Limb (tissue), 2 donors: ENCODE measurements around the gene DZANK1.
"Not testable (repeated sequence)": the region's sequence is repeated elsewhere in the genome, so short reads cannot be mapped to it uniquely, and the experiment has no call there.

Experiments
- DNase-seq, 2 donors: peaks; one replicate each; pipeline ENCODE4 v3.0.0-alpha.2; 2016; ENCODE audit errors: extremely low spot score in 2 of 2

Gene DZANK1

DNA sequence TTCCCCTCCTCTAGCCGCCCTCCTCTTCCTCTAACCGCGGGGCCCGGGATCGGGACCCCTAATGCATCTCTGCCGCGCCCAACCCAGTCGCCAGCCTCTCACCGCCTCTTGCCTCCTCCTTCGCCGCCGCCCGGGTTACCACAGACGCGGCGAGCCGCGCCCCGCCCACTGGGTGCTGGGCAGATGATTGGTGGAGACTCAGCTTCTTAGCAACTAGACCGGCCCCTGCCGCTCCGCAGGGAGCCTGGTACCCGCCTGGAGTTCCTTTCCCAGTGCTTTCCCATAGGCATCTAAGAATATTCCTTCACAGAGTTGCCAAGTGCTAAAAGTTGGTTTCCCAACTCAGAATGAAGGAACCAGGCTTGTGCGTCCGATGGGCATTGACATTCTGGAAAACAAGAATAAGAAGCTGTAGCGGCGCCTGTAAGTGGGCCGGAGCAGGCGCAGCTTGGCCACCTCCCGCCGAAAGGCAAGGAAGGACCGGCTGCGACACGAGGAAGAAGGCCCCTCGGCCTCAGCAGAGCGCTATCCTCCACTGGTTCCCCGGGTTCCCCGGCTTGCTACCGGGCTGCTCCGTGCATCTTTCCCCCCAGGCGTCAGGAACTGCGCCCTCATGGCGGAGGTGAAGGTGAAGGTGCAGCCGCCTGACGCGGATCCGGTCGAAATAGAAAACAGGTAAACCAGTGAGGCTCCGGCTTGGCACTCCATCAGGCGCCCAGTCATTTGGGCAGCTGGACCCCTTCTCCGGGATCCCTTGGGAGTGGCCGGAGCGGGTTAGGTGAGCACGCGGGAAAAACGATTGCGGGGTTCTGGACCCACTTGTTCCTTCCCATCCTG, at the start of gene DZANK1, which contains the start of gene POLR3F:
Gene DZANK1 (minus strand): TSS at position 137 of the 837 bp plus-strand sequence. CDS start 1,672 bp downstream, outside the sequence.
Gene POLR3F (plus strand): TSS at position 497 of the 837 bp plus-strand sequence. CDS start 117 bp downstream, at position 614.
- peak; percentile 97 to 98 for DNase-seq

DNA sequence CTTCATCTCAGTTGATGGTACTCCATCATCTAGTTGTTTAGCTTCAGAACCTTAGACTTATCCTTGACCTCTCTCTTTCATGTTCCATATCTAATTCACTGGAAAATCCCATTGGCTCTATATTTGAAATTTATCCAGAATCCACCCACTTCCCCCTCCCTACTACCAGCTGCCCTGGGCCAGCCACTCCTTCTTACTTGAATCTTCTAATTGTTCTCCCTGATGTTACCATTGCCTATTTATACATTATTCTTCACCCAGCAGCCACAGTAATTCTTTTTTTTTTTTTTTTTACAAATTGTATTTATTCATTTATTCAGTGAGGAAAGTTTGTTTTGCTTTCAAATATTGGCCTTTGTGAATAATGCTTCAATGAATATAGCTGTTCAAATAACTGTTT, 49.1 kb upstream of the DZANK1 start:
- DNase-seq: no peak

DNA sequence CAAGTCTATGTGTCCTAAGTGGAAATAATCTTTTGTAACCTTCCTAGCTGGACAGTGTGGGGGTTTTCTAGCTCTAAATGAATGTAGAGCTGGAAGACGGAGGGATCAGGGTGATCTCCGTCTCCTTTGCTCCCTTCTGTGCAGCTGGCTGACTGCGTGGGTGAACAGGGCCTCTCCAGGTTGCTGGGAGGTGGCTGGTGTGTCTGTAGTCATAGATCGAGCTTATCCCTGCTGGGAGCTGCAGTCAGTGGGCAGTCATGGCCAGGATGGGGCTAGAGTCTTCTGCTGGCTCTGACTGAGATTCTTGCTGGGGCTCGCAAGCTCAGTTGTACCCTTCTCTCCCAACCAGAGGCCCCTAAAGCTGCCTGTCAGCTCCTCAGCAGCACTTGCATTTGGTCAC, 47.3 kb upstream of the DZANK1 start:
- no peak for DNase-seq

DNA sequence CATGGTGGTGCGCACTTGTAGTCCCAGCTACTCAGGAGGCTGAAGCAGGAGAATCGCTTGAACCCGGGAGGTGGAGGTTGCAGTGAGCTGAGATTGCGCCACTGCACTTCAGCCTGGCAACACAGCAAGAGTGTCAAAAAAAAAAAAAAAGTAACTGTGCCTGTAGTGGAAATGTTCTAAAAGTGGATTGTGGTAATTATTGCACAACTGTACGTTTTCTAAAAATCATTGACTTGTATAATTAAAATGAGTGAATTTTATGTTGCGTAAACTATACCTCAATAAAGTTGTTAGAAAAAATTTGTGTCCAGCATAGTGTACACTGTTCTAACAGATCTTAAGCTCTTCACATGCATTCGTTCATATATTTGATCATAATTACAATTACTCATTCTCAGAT, 46.4 kb upstream of the DZANK1 start:
- no peak for DNase-seq

DNA sequence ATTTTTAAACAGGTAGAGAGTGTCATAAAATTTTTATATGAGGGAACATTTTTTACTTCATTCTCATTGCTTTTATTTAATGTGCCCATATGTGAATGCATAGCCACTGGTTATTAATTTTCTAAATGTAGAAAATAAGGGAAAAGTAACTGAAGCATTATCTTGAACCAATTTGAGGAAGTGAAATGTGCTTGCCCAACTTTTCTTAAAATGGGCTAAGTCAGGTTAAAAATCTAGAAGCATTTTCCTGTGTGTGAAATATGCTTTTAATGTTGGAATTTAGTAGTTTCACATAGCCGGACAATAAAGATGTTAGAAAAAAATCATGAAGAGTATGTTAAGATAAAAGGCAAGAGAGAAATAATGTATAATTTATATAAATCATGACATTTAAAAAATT, 44.7 kb upstream of the DZANK1 start:
- DNase-seq: no peak

DNA sequence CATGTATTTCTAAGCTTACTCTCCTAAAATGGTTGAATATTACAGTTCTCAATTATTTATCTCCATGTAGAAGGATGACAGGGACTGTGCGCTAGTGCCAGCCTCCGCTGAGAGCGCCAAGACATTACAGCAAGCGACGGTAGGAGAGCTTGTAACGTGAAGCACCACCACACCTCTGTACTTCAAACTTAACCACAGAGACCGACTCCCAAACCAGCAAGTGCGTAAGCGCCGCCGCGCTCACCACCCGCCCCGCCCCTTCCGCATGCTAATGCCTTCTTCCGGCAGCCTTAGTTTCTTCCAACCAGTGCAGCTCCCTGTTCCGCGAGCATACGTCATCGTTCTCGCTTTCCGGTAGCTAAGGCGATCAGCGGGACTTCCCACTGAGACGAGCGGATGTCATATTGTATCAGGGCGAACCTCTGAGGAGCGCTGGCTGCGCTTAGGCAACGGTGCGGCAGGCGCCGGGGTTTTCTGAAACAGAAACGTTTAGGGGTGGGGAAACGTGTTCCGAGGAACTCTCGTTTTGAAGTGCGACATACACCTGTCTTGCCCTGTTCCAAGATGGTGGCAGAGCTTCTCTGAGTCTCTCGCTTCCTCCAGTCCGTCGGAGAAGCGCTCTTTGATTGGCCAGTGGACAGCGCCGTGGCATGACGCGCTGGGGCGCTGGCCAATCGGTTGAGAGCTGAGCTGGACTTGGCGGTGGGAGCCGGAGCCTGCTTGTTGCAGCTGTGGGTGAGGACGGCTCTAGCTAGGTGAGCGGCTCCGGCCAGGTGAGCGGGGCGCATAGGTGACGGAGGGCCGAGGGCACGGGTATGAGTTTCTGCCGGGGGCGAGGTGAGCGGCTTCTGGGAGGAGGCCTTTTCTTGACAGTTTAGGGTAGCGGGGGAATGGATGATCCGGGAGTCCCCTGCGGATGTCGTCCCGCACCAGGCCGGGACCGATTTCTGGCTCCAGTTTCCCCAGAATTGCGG, 40.7 kb upstream of the DZANK1 start, which contains the start of gene SEC23B:
Gene SEC23B (plus strand): TSS at position 723 of the 974 bp plus-strand sequence. CDS start 2,896 bp downstream, outside the sequence.
- DNase-seq: peak; percentile 96 to 97

DNA sequence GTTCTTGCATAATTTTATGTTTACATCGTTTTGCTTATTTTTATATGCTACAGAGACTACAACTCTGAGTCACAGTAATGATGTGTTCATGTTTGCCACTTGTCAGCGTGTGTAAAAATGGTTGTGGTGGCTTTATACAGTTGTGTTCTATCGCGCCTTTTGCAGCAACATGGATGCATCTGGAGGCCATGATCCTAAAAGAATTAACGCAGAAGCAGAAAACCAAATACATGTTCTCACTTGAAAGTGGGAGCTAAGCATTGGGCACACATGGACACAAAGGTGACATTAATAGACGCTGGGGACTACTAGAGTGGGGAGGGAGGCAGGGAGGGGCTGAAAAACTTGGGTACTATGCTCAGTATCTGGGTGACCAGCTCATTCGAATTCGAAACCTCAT, 39.9 kb upstream of the DZANK1 start:
- DNase-seq: no peak

DNA sequence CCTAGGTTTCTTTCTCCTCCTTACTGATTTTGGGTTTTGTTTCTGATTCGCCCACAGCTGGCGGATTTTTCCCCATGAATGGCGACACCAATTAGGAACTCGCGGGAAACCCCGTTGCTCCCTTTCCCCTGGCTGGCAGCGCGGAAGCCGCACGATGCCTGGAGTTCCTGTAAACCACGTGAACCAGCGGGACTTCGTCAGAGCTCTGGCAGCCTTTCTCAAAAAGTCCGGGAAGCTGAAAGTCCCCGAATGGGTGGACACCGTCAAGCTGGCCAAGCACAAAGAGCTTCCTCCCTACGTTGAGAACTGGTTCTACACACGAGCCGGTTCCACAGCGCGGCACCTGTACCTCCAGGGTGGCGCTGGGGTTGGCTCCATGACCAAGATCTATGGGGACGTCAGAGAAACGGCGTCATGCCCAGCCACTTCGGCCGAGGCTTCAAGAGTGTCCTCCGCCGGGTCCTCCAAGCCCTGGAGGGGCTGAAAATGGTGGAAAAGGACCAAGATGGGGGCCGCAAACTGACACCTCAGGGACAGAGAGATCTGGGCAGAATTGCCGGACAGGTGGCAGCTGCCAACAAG, 37.7 kb upstream of the DZANK1 start:
- peak in 1 of 2 donors; percentile 30 for DNase-seq

DNA sequence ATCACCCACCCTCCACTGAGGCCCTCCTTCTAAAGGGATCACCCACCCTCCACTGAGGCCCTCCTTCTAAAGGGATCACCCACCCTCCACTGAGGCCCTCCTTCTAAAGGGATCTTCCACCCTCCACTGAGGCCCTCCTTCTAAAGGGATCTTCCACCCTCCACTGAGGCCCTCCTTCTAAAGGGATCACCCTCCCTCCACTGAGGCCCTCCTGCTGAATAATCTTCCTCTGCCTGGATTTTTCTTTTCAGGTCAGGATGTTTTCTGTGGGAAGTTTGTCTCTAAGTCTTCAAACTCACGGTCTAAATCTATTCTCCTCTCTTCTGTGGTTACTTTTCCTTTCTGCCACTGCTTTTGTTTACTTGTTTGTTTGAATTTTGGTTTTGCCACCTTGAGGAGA, 34.8 kb upstream of the DZANK1 start:
- DNase-seq: not testable (repeated sequence)

DNA sequence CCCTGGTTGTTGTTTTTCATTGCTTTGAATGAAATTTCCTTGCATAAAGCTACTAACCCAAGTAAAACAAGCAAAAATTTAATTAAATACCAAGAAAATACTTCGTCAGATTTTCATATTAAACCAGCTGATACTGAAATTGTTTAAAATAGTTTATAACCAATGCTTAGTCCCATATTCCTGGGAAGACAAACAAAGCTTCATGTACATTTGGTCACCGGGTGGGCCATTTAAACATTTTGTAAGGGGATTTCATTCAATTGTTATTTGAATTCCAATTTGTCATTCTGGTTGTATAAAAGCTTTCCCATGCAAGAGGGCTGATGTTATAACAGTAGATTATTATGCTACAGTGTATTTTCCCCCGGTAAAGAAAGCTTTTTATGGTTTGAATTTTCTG, 30.8 kb upstream of the DZANK1 start:
- no peak for DNase-seq

DNA sequence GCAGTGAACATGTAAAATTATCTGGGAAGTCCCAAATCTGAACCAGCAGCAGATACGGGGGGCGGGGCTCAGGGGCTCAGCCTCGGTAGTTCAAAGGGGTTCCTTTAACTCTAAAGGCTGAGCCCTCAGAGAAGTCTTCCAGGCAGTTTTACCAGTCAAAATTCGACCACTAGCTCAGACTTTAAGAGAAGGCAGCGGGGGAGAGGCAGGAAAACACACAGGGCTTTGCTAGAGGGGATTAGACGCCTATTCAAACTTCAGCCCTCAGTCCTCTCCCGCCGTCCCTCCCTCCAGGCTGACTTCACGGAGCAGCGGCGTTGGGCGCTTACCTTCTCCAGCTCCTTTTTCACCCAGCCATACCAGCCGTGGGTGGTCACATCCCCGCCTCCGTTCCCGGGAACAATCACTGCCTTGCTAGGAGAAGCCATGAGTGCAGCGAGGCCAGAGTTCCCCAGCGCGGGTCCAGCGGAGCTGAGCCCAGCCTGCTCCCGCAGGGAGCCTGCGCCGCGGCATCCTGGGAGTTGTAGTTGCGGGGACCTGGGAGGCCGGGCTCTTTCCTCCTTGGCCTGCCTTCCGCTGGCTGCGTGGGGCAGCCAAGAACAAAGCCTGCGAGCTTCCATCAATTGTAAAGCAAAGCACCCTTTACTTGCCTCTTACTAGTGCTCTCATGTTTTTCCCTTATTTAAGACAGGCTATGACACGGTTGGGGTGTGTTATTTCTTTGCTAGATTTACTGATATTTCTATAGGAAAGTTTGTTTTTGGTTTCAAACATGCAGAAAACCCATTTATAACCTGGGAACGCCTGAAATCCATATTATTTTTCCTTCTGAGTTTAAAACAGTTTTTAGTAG, 30.1 kb upstream of the DZANK1 start, which contains the start of gene RBBP9:
Gene RBBP9 (minus strand): TSS at position 486 of the 853 bp plus-strand sequence. CDS start 58 bp downstream, at position 428.
- peak; percentile 87 to 90 for DNase-seq

DNA sequence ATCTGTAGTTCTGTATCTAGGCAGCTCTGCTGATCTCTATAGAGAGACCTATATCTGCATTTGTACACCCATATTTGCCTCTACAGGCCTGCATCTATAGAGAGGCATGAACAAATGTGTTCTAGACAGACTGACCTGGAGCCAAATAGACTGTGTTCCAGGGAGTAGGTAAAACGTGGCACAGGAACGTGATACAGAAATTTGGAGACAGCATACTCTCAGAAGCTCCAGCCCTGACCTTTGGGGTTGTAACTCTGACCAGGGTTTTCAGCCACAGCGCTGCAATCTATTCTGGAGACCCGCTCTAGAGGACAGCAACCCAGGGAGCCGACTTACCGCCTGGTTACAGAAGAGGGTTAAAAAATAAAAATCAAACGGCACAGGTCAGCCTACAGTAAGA, 29.2 kb upstream of the DZANK1 start:
- no peak for DNase-seq

DNA sequence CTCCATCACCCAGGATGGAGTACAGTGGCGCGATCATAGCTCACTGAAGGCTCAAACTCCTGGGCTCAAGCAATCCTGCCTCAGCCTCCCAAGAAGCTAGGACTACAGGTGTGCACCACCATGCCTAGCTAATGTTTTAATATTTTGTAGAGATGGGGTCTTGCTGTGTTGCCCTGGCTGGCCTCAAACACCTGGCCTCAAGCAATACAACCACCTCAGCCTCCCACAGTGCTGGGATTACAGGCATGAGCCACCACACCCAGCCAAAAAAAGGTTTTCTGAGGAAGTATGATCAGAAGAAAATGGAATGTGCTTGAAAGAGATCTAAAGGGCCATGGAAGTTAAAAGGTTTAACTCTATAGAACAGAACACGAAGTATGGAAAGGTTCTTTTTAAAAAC, 21.5 kb upstream of the DZANK1 start:
- DNase-seq: no peak

DNA sequence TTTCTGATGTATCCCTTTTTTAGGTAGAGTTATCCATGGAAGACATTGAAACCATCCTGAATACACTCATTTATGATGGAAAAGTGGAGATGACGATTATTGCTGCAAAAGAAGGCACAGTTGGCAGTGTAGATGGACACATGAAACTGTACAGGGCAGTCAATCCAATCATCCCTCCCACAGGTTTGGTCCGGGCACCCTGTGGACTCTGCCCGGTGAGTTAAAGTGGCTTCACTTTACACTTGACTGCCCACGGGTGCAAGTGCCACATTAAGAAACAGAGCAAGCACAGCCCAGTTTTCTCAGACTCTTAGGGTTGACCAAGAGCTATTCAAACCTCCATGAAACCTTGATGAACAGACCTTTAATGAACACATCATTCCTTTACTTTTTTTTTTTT, 14.8 kb upstream of the DZANK1 start:
- no peak for DNase-seq

DNA sequence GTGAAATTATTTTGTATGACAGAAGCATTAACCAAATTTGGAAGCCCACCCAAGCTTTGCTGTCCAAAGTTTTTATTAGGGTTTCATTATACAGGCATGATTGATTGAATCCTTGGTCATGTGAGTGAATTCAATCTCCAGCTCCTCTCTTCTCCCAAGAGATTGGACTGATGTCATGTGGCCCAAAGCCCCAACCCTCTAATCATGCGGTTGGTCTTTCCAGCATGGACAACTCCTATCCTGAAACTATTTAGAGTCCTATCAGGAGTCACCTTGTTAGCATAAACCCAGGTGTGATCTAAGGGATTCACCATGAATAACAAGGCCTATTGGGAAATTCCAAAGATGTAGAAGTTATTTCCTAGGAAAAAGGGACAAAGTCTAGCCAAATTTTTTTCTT, 11.0 kb upstream of the DZANK1 start:
- no peak for DNase-seq

DNA sequence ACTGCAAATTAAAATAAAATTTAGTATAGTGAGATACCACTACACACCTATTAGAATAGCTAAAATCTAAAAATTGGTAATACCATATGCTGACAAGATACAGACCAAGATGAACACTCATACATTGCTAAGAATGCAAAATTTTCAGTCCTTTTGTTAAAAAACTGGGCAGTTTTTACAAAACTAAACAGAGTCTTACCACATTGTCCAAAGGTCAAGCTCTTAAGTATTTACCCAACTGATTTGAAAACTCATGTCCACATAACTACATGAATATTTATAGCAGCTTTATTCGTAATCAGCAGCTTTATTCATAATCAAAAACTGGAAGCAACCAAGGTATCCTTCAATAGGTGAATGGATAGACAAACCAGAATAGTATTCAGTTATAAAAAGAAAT, 10.4 kb upstream of the DZANK1 start:
- DNase-seq: no peak

DNA sequence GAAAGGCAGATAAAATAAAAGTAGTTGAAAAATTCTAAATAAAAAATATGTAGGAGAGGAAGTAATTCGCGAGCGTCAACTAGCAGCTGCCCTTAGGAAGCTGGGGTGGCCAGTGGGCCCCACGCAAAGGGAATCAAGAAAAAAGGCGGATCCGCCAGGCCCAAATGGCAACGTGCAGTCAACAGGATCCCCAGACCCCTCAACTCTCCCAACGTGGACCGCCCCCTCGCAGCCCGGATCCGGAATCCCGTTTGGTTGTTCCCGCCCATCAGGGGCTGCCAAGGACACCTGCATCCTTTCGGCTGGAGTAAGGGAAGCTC, 296 bp downstream of the DZANK1 start:
- no peak for DNase-seq

DNA sequence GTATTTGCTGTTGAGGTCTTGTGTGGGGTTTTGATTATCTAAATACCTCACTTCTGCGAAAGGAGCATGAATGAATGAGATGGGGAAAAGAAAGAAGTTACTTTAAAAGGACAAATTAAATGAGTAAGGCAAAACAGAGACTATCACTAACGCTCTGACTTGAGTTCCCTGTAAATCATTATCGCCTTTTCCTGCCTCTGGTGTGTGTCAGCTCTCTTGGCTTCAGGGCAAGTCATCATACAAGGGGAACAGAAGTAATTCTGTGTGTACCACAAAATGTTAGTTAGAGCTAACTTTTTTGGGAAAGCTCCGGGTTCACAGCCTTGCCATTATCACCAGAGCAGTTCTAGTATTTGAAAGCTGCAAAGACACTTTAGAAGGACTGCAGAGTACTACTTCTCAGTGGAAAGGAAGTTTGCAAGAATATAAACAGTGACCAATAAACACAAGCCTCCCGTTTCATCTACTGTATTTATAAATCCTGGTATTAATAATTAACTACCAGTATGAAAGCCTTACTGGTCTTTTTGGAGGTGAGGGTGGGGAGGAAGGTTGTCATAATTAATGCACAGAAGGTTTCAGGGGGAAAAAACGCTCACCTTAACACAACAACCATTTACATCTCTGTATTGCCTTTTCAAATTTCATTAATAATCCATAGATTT, 1.2 kb downstream of the DZANK1 start:
- no peak for DNase-seq

DNA sequence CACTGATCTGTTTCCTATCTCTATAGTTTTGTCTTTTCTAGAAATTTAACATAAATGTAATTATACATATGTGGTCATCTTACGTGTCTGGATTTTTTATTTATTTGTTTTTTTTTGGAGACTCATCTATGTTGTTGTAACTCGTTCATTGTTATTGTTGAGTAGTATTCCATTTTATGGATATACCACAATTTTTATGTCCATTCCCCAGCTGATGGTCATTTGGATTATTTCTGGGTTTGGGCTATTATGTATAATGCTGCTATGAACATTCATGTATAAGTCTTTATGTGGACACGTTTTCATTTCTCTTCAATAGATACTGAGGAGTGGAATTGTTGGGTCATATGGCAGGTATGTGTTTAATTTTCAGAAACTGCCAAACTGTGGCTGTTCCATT, 10.2 kb downstream of the DZANK1 start:
- DNase-seq: no peak

DNA sequence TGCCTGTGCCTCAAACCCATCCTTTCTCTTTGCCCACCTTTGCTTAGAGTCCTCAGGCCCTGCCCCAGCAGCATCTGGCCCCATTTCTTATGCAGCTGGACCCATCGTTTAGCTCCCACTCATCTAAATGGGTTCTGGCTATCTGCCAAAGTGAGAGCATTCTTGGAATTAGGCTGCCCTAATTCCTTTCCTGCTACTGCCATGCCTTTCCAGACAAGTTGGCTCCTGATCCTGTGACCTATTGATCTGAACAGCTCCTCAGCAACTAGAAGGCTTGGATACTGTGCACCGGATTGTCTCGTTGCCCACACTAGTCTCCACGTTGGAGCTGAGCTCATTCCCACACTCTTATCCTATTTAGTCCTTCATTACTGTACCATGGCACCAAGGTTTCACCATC, 22.9 kb downstream of the DZANK1 start:
- DNase-seq: no peak
